ENCODE results near the gene PNKP.

Gene PNKP

GRCh38 chr19:49882643-49883042 lies 15.3 kb upstream of the PNKP start:
- Mint-ChIP-seq H3K27me3 (ENCODE audit: low read depth) (no peaks in the 10 kb centered on the region), H3K9me3 (no peaks in the 10 kb centered on the region), H3K27ac (no peak overlapping the region), H3K4me3 (no peak overlapping the region), H3K4me1 (ENCODE audit: low read depth) (peaks cover 17% of the 10 kb centered on the region), H3K36me3 (ENCODE audit: low read depth) (peaks cover 31% of the 10 kb centered on the region)

GRCh38 chr19:49881672-49882394 lies 14.5 kb upstream of the PNKP start:
- Mint-ChIP-seq H3K4me3 (no peak overlapping the region), H3K27ac (no peak overlapping the region), H3K9me3 (no peaks in the 10 kb centered on the region), H3K4me1 (ENCODE audit: low read depth) (peaks cover 17% of the 10 kb centered on the region), H3K27me3 (ENCODE audit: low read depth) (no peaks in the 10 kb centered on the region), H3K36me3 (ENCODE audit: low read depth) (peaks cover 31% of the 10 kb centered on the region)

GRCh38 chr19:49881186-49881585 lies 13.8 kb upstream of the PNKP start:
- H3K4me1 Mint-ChIP-seq (ENCODE audit: low read depth), result peaks cover 17% of the 10 kb centered on the region

GRCh38 chr19:49880162-49880869 lies 12.9 kb upstream of the PNKP start:
- H3K36me3 Mint-ChIP-seq (ENCODE audit: low read depth), result peaks cover 28% of the 10 kb centered on the region
- H3K27ac Mint-ChIP-seq, result no peak overlapping the region
- no peak overlapping the region for H3K4me3 Mint-ChIP-seq
- no peaks in the 10 kb centered on the region for H3K27me3 Mint-ChIP-seq (ENCODE audit: low read depth)
- no peaks in the 10 kb centered on the region for H3K9me3 Mint-ChIP-seq
- H3K4me1 Mint-ChIP-seq (ENCODE audit: low read depth), result peaks cover 22% of the 10 kb centered on the region

More at GRCh38 chr19:49881186-49881585, 13.8 kb upstream of the PNKP start:
- Mint-ChIP-seq H3K36me3 (ENCODE audit: low read depth) (peaks cover 28% of the 10 kb centered on the region), H3K27ac (no peak overlapping the region), H3K9me3 (no peaks in the 10 kb centered on the region), H3K27me3 (ENCODE audit: low read depth) (no peaks in the 10 kb centered on the region), H3K4me3 (no peak overlapping the region)

GRCh38 chr19:49879243-49879963 lies 12.0 kb upstream of the PNKP start:
- H3K27me3 Mint-ChIP-seq (ENCODE audit: low read depth), result no peaks in the 10 kb centered on the region
- no peaks in the 10 kb centered on the region for H3K9me3 Mint-ChIP-seq
- peak overlapping the region; percentile 69 for H3K27ac Mint-ChIP-seq

GRCh38 chr19:49878744-49879070 lies 11.3 kb upstream of the PNKP start:
- H3K4me3 Mint-ChIP-seq, result no peak overlapping the region
- H3K27me3 Mint-ChIP-seq (ENCODE audit: low read depth), result no peaks in the 10 kb centered on the region
- H3K4me1 Mint-ChIP-seq (ENCODE audit: low read depth), result peaks cover 27% of the 10 kb centered on the region
- H3K27ac Mint-ChIP-seq, result peak overlapping the region; percentile 69
- H3K36me3 Mint-ChIP-seq (ENCODE audit: low read depth), result peaks cover 19% of the 10 kb centered on the region
- H3K9me3 Mint-ChIP-seq, result no peaks in the 10 kb centered on the region

More at GRCh38 chr19:49879243-49879963, 12.0 kb upstream of the PNKP start:
- Mint-ChIP-seq H3K4me1 (ENCODE audit: low read depth) (peaks cover 26% of the 10 kb centered on the region), H3K4me3 (peak overlapping the region; percentile 30), H3K36me3 (ENCODE audit: low read depth) (peaks cover 22% of the 10 kb centered on the region)

GRCh38 chr19:49877879-49878743 lies 10.7 kb upstream of the PNKP start:
- Mint-ChIP-seq H3K27ac (no peak overlapping the region), H3K4me1 (ENCODE audit: low read depth) (peaks cover 27% of the 10 kb centered on the region), H3K9me3 (no peaks in the 10 kb centered on the region), H3K36me3 (ENCODE audit: low read depth) (peaks cover 13% of the 10 kb centered on the region), H3K4me3 (no peak overlapping the region), H3K27me3 (ENCODE audit: low read depth) (no peaks in the 10 kb centered on the region)

GRCh38 chr19:49877020-49877878 lies 9.9 kb upstream of the PNKP start, which contains the start of the genes AKT1S1 and TBC1D17:
TSS of gene AKT1S1 (minus strand) at chr19:49877355. CDS start at chr19:49873295, 4,060 bp downstream.
TSS of gene TBC1D17 (plus strand) at chr19:49877702. CDS start at chr19:49877724, 22 bp downstream.
- H3K27me3 Mint-ChIP-seq (ENCODE audit: low read depth), result no peaks in the 10 kb centered on the region
- peaks cover 27% of the 10 kb centered on the region for H3K4me1 Mint-ChIP-seq (ENCODE audit: low read depth)
- H3K9me3 Mint-ChIP-seq, result no peaks in the 10 kb centered on the region
- no peak within 1 kb of the TSS for H3K27ac Mint-ChIP-seq
- H3K36me3 Mint-ChIP-seq (ENCODE audit: low read depth), result peaks cover 7% of the 10 kb centered on the region
- no peak within 1 kb of the TSS for H3K4me3 Mint-ChIP-seq

- Mint-ChIP-seq H3K27me3 (ENCODE audit: low read depth) (no peaks in the 10 kb centered on the region), H3K9me3 (no peaks in the 10 kb centered on the region), H3K27ac (no peak overlapping the region), H3K36me3 (ENCODE audit: low read depth) (peaks cover 8% of the 10 kb centered on the region), H3K4me3 (no peak overlapping the region), H3K4me1 (ENCODE audit: low read depth) (peaks cover 32% of the 10 kb centered on the region)
Measured at GRCh38 chr19:49876422-49877019, 9.1 kb upstream of the PNKP start.

- no peak overlapping the region for H3K4me3 Mint-ChIP-seq
- H3K27ac Mint-ChIP-seq, result no peak overlapping the region
- H3K36me3 Mint-ChIP-seq (ENCODE audit: low read depth), result peaks cover 8% of the 10 kb centered on the region
- H3K4me1 Mint-ChIP-seq (ENCODE audit: low read depth), result peaks cover 32% of the 10 kb centered on the region
- no peaks in the 10 kb centered on the region for H3K27me3 Mint-ChIP-seq (ENCODE audit: low read depth)
- H3K9me3 Mint-ChIP-seq, result no peaks in the 10 kb centered on the region
Measured at GRCh38 chr19:49875857-49876421, 8.6 kb upstream of the PNKP start.

GRCh38 chr19:49875177-49875576 lies 7.8 kb upstream of the PNKP start:
- Mint-ChIP-seq H3K36me3 (ENCODE audit: low read depth) (peaks cover 8% of the 10 kb centered on the region), H3K4me3 (no peak overlapping the region), H3K27me3 (ENCODE audit: low read depth) (no peaks in the 10 kb centered on the region), H3K4me1 (ENCODE audit: low read depth) (peaks cover 36% of the 10 kb centered on the region), H3K9me3 (no peaks in the 10 kb centered on the region), H3K27ac (no peak overlapping the region)

GRCh38 chr19:49874503-49875157 lies 7.3 kb upstream of the PNKP start:
- H3K27me3 Mint-ChIP-seq (ENCODE audit: low read depth), result no peaks in the 10 kb centered on the region
- H3K9me3 Mint-ChIP-seq, result no peaks in the 10 kb centered on the region
- no peak overlapping the region for H3K4me3 Mint-ChIP-seq
- H3K27ac Mint-ChIP-seq, result peak overlapping the region; percentile 18
- peaks cover 38% of the 10 kb centered on the region for H3K4me1 Mint-ChIP-seq (ENCODE audit: low read depth)
- H3K36me3 Mint-ChIP-seq (ENCODE audit: low read depth), result peaks cover 8% of the 10 kb centered on the region

Data from T-helper 1 cell treated with Interleukin-12 subunit alpha and Interleukin-12 subunit beta and Interleukin-4 antibody, amounts not matched to agents 30 μg/mL and 1 μg/mL, for 36 hours (primary cell).